Activated CD8-positive, alpha-beta memory T cell treated with anti-CD3 and anti-CD28 coated beads for 4 hours (primary cell): ENCODE data around the gene CCM2.

ENCODE experiments used
- DNase-seq, 2 donors: peaks; one replicate each; pipeline ENCODE4 v3.0.0-alpha.2; 2020; ENCODE audit warnings: low read depth in 2 of 2

The CCM2 gene

GRCh38 chr7:45000093-45001032 is at the start of gene CCM2:
CCM2 (plus strand) TSS chr7:45000201; CDS start chr7:45000334, 133 bp downstream.
- DNase-seq: no peak

- DNase-seq: no peak
These were observed 46.8 kb upstream of the CCM2 start for GRCh38 chr7:44953156-44953555.

- no peak for DNase-seq
These were observed 44.3 kb upstream of the CCM2 start for GRCh38 chr7:44955733-44956132.

GRCh38 chr7:44956157-44956766 is 43.7 kb upstream of the CCM2 start:
- no peak for DNase-seq

GRCh38 chr7:44958645-44959344 is 41.2 kb upstream of the CCM2 start:
- DNase-seq: no peak

- DNase-seq: no peak
These were observed 40.5 kb upstream of the CCM2 start for GRCh38 chr7:44959433-44959951.

- DNase-seq: no peak
These were observed 39.9 kb upstream of the CCM2 start for GRCh38 chr7:44960011-44960580.

GRCh38 chr7:44961844-44962482 is 38.0 kb upstream of the CCM2 start:
- no peak for DNase-seq

- DNase-seq: no peak
These were observed 37.3 kb upstream of the CCM2 start for GRCh38 chr7:44962483-44963251.

GRCh38 chr7:44963364-44964290 is 36.4 kb upstream of the CCM2 start:
- no peak for DNase-seq

GRCh38 chr7:44964384-44964830 is 35.6 kb upstream of the CCM2 start:
- no peak for DNase-seq

- DNase-seq: no peak
These were observed 35.1 kb upstream of the CCM2 start for GRCh38 chr7:44964831-44965440.

- no peak for DNase-seq
These were observed 34.5 kb upstream of the CCM2 start for GRCh38 chr7:44965441-44965903.

GRCh38 chr7:44965937-44966730 is 33.9 kb upstream of the CCM2 start:
- DNase-seq: no peak

GRCh38 chr7:44966731-44967538 is 33.1 kb upstream of the CCM2 start:
- no peak for DNase-seq

GRCh38 chr7:44967571-44968446 is 32.2 kb upstream of the CCM2 start:
- no peak for DNase-seq
